Measurements from ENCODE around the gene KCTD21. TPM values are rescaled to one million over a fixed set of nuclear protein-coding genes. Genes with fewer than 3 reads are reported as not detected.

The KCTD21 gene
- total RNA-seq, 3 donors from 2014 or later: 8.5 to 13.1 (median 8.8) TPM

DNA sequence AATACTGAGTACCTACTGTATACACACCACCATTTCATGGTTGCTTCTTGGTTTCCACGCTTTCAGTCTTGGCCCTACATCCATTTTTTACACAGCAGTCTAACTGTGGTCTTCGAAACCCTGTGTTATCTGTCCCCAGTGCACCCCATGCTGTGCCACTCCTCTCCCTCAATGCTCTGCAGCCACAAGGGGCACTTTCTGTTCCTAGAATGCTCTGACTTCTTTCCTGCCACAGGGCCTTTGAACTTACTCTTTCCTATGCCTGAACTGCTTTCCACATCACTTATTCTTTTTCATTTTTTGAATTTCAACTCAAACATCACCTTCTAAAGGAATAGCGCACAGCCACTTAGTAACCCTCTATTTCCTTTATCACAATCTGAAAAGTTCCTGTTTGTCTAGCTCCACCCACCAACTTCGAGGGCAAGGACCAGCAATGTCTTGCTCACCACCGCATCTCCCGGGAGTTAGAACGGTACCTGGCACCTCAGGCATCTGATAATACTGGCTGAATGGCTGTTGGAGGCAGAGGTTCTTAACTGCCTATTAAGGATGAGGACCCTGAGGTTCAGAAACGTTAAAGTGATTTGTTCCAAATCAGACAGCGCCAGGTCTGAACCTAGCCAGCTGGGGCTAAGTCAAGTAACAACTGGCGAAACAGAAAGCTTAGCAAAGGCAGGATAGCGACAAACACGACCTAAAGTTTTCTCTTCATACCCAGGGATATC, 49.6 kb downstream of the KCTD21 start:
- H3K27me3 ChIP-seq: no peaks in the 10 kb centered on the region
- H3K27ac ChIP-seq: peak overlapping the region; percentile 82 to 83
- no peaks in the 10 kb centered on the region for H3K36me3 ChIP-seq
- TF ChIP-seq POLR2AphosphoS5 (IDR thresholded peaks at IDR 0.05): no peak
- TF ChIP-seq, protein P1, sequence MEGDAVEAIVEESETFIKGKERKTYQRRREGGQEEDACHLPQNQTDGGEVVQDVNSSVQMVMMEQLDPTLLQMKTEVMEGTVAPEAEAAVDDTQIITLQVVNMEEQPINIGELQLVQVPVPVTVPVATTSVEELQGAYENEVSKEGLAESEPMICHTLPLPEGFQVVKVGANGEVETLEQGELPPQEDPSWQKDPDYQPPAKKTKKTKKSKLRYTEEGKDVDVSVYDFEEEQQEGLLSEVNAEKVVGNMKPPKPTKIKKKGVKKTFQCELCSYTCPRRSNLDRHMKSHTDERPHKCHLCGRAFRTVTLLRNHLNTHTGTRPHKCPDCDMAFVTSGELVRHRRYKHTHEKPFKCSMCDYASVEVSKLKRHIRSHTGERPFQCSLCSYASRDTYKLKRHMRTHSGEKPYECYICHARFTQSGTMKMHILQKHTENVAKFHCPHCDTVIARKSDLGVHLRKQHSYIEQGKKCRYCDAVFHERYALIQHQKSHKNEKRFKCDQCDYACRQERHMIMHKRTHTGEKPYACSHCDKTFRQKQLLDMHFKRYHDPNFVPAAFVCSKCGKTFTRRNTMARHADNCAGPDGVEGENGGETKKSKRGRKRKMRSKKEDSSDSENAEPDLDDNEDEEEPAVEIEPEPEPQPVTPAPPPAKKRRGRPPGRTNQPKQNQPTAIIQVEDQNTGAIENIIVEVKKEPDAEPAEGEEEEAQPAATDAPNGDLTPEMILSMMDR (IDR thresholded peaks at IDR 0.05): no peak
- H3K4me1 ChIP-seq: peaks cover 0 to 2% of the 10 kb centered on the region in 2 donors
- H3K4me3 ChIP-seq: peak overlapping the region; percentile 52 to 79 (median 78)
- H3K9me3 ChIP-seq: no peaks in the 10 kb centered on the region
- intact Hi-C loops (cut with DNase I; ENCODE audit: low total_unique reads): no loop called here
- DNase-seq (ENCODE audit: low spot score in 2 of 2): no peak

- Histone ChIP-seq H3K4me3 (peak overlapping the region in 2 of 3 donors; percentile 78 to 79), H3K4me1 (peaks cover 0 to 2% of the 10 kb centered on the region in 2 donors), H3K36me3 (no peaks in the 10 kb centered on the region), H3K27ac (no peak overlapping the region), H3K27me3 (no peaks in the 10 kb centered on the region), H3K9me3 (no peaks in the 10 kb centered on the region)
- TF ChIP-seq POLR2A (IDR thresholded peaks at IDR 0.05) (no peak), POLR2AphosphoS5 (IDR thresholded peaks at IDR 0.05) (no peak)
- TF ChIP-seq, protein P1 (IDR thresholded peaks at IDR 0.05): no peak
- no peak for DNase-seq (ENCODE audit: low spot score in 2 of 2)
- intact Hi-C loops (cut with DNase I; ENCODE audit: low total_unique reads): no loop called here
Measured at GRCh38 chr11:78138291-78138690, 50.1 kb downstream of the KCTD21 start.

DNA sequence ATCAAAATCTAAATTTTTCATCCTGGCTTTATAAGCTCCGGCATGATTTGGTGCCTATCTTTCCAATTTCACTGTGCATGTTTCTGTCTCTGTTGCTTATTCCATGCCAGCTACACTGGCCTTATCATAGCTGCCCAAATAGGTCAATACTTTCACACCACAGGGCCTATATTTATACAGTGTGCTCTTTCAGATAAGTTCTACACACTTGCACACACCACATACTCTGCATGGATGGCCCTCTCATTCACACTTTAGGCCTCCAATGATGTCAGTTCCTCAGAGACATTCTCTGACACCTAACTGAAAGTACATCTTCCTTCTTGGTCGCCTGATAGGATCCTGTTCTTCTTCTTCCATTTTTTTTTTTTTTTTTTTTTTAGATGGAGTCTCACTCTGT, 56.0 kb downstream of the KCTD21 start:
- no peaks in the 10 kb centered on the region for H3K36me3 ChIP-seq
- TF ChIP-seq POLR2AphosphoS5 (IDR thresholded peaks at IDR 0.05): no peak
- no peak for TF ChIP-seq POLR2A (IDR thresholded peaks at IDR 0.05)
- intact Hi-C loops (cut with DNase I; ENCODE audit: low total_unique reads): no loop called here

DNA sequence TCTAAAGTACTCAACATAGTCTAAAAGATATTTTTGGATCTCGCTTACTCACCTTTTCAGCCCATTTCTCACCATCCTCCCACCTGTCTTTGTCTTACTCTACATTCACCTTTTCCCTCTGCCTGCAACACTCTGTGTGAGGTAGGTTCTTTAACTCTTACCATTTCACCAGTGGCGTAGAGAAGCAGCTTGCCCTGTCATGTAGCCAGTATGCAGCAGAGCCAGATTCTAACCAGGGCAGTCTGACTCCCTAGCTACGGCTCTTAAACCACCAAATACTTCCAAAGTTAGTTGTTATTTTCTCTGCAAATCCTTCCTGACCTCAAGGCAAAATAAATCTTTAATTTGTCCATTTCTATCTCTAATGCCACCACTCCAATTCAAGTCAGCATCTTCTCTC, 56.5 kb downstream of the KCTD21 start:
- TF ChIP-seq POLR2A (IDR thresholded peaks at IDR 0.05): no peak
- TF ChIP-seq, protein P1 (IDR thresholded peaks at IDR 0.05): no peak
- DNase-seq (ENCODE audit: low spot score in 2 of 2): no peak
- Histone ChIP-seq H3K36me3 (no peaks in the 10 kb centered on the region), H3K9me3 (no peaks in the 10 kb centered on the region), H3K4me1 (no peaks in the 10 kb centered on the region), H3K4me3 (no peak overlapping the region), H3K27ac (no peak overlapping the region), H3K27me3 (no peaks in the 10 kb centered on the region)
- intact Hi-C loops (cut with DNase I; ENCODE audit: low total_unique reads): no loop called here

More for the DNA sequence above, 56.0 kb downstream of the KCTD21 start:
- H3K27me3 ChIP-seq: no peaks in the 10 kb centered on the region
- H3K4me3 ChIP-seq: no peak overlapping the region
- H3K4me1 ChIP-seq: no peaks in the 10 kb centered on the region
- no peak for DNase-seq (ENCODE audit: low spot score in 2 of 2)
- H3K9me3 ChIP-seq: no peaks in the 10 kb centered on the region
- H3K27ac ChIP-seq: no peak overlapping the region

DNA sequence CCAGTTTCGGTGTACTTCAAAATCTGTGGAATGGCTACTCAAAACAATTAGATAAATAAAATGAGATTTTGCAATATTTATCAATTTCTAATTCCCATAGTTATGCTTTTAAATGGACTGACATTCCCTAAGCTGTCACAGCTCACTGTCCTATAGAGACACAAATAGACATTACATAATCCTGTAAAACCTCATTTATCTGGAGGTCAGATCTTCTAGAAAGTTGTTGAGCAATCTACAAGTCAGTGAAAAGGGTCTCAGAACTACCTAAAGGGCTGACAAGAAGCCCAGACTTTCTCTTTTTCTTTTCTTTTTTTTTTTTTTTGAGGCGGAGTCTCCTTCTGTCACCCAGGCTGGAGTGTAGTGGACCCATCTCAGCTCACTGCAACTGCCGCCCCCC, 61.0 kb downstream of the KCTD21 start:
- H3K27me3 ChIP-seq: no peaks in the 10 kb centered on the region
- no peaks in the 10 kb centered on the region for H3K9me3 ChIP-seq
- no peaks in the 10 kb centered on the region for H3K4me1 ChIP-seq
- H3K4me3 ChIP-seq: no peak overlapping the region
- TF ChIP-seq, protein P1 (IDR thresholded peaks at IDR 0.05): no peak
- TF ChIP-seq POLR2A (IDR thresholded peaks at IDR 0.05): no peak
- TF ChIP-seq POLR2AphosphoS5 (IDR thresholded peaks at IDR 0.05): no peak
- no peak for DNase-seq (ENCODE audit: low spot score in 2 of 2)
- H3K27ac ChIP-seq: no peak overlapping the region
- no peaks in the 10 kb centered on the region for H3K36me3 ChIP-seq
- intact Hi-C loops (cut with DNase I; ENCODE audit: low total_unique reads): no loop called here

Other genes starting within 250 kb of the KCTD21 start
- gene INTS4, start 194.0 kb downstream of the KCTD21 start, total RNA-seq: 10 to 100 TPM; 34.6 to 58.4 (median 47.5) TPM
- 10 to 100 TPM in 1 of 3 donors, 1 to 10 TPM in 1, under 1 TPM in 1; 0.64 to 22.4 (median 7.9) TPM for gene KCTD14, start 165.3 kb downstream of the KCTD21 start, total RNA-seq
- 10 to 100 TPM in 1 of 3 donors, 1 to 10 TPM in 2; 1.6 to 74.9 (median 5.7) TPM for gene THRSP, start 124.8 kb downstream of the KCTD21 start, total RNA-seq
- 100 to 1,000 TPM; 101 to 105 (median 103) TPM for gene NDUFC2, start 108.8 kb downstream of the KCTD21 start, total RNA-seq
- gene ALG8, start 49.0 kb downstream of the KCTD21 start, total RNA-seq: 10 to 100 TPM; 25.9 to 46.8 (median 36.7) TPM
- 10 to 100 TPM in 2 of 3 donors, 1 to 10 TPM in 1; 5.1 to 16.1 (median 11.3) TPM for gene USP35, start 293 bp upstream of the KCTD21 start, total RNA-seq
- gene GAB2, start 229.2 kb upstream of the KCTD21 start, total RNA-seq: 10 to 100 TPM; 22.9 to 43.8 (median 24.9) TPM